LoVo (cell line): Measurements from ENCODE around the gene CD164L2.

Source experiments
- DNase-seq: peaks from one replicate; pipeline ENCODE4 v3.0.0-alpha.2; 2016; ENCODE audit warnings: low spot score

CD164L2 gene

DNA sequence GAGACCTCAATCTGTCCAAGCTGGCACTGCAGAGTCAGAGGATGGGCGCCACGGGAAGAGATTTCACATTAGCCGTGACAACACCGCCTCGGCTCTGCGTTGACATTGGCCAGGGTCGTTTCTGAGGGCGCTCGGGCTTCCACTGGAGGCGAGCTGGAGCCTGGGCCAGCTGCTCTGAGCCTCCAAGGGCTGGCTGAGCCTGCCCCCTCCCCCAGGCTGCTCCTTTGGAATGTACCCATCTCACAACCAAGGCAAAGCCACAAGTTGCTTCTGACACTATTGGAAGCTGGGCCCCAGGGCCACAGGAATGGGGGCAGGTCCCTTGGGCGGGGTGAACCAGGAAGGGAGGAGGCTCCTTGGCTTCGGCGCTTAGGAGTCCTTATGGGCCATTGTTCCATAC is 21.9 kb upstream of the CD164L2 start:
- DNase-seq, result no peak

GRCh38 chr1:27403931-27404330 is 20.8 kb upstream of the CD164L2 start:
- DNase-seq, result no peak

DNA sequence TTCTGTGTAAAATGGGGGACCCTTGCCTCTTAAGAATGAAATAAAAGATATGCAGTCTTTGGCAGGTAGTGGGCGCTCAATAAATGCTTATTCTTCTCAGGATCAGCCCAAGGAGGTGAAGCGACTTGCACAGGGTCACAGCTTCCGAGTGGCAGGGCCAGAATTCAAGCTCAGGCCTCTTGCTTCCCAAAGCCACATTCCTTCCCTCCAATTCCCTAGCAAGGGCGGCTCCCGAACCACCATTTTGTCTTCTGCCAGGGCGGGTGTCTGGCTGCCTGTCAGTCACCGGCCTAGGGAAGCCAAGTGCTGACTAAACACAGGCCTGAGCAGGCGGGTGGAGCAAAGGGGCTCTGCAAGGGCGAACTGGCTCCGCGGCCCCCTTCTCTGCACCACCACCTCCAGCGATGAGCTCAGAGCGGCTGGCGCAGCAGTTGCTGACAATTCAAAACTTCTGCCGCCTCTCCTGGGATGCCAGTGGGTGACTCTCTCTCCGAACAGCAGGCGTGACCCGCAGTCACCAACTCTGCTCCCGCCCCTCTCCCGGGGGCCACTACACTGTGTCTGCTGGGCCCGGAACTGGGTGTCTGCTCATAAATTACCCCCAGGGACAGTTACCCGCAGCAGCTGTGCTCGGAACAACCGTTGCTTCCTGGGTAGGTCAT is 20.1 kb upstream of the CD164L2 start:
- DNase-seq, result no peak

DNA sequence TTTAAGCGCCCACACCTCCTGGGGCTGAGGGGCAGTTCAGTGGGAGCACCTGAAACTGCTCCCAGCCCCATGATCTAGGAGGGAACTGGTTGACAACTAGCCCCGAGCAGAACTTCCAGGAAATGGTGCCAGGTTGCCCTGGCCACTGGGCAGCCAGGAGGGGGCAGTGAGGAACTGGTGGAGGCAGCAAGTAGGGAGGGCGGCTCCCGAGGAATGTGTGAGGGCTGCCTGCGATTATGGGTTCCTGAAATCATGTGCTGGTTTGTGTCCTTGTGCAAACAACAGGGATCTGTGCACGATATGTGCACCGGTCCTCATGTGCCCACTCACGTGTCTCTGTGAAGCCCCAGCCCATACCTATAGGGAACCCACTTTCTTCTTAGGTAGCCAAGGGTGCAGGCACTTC is 19.2 kb upstream of the CD164L2 start:
- no peak for DNase-seq

DNA sequence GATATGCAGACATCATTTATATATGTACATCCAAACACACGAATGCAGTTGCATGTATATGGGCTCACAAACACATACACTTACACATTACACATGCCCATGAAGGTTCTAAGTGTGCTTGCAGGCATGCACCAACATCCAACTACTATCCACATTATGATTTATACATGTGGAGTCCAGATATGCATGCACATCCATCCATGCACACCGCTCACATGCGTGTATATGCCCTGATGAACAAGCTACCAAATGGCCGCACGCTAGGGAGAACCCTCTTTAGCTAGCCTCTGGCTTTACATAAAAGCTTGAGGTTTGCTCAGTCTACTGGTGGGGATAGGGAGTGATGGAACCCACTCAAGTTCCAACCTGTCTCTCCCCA is 17.8 kb upstream of the CD164L2 start:
- DNase-seq, result no peak

- DNase-seq, result no peak
These were observed 17.2 kb upstream of the CD164L2 start for GRCh38 chr1:27400082-27400962.

- DNase-seq, result no peak
These were observed 16.3 kb upstream of the CD164L2 start for GRCh38 chr1:27399251-27400025.

- DNase-seq, result no peak
These were observed 15.4 kb upstream of the CD164L2 start for GRCh38 chr1:27398405-27399149.

GRCh38 chr1:27397749-27398148 is 14.6 kb upstream of the CD164L2 start:
- no peak for DNase-seq

DNA sequence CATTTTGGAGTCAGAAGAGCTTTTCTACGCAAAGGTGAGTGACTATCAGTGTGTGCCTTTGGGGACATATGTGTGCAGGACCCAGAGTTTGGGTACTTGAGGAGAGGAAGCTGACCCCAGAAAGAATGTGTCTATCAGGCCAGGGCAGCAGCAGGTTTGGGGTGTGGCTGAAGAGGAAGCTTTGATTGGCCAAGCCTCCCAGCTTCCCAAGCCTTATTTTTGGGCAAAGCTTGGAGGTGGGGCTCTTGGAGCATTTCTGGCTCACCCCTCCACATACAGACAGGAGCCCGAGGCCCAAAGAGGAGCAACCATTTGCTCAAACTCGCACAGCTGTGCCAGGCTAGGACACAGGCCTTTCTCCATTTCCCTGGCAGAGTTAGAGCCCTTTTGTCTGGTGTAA is 14.0 kb upstream of the CD164L2 start:
- no peak for DNase-seq

DNA sequence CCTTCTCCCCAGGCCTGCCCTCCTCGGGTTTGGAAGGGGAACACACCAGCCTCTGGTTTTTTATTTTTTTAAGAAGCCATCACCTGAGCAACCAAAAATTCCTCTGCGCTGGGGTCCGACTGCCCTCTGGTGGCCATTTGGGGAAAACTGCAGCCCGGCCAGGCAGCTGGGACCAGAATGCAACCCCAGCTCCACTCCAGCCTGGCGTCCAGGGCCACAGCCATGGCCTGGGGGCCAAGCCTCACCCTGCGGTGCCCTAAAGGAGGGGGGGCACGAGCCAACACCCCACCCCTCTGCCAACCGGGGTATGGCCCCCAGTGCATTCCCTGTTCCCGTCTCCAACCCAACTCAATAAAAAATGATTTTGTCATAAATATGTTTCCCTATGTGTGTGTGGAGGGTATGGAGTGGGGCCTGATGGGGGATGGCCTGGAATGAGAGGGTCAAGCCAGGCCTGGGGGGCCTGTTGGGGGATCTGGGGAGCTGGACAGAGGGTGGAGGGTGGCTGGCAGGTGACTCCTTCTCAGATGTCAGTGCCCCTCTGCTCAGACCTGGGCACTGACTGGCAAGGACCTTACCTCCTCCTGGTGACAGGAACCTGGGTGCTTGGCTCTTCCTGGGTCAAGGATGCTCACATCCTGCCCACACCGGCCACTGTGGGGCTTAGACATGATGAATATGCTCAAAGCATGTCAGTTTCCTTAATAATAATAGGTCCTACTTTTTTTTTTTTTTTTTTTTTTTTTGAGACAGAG is 12.5 kb upstream of the CD164L2 start:
- DNase-seq, result peak; percentile 66

- no peak for DNase-seq
These were observed 11.8 kb upstream of the CD164L2 start for GRCh38 chr1:27394925-27395324.

DNA sequence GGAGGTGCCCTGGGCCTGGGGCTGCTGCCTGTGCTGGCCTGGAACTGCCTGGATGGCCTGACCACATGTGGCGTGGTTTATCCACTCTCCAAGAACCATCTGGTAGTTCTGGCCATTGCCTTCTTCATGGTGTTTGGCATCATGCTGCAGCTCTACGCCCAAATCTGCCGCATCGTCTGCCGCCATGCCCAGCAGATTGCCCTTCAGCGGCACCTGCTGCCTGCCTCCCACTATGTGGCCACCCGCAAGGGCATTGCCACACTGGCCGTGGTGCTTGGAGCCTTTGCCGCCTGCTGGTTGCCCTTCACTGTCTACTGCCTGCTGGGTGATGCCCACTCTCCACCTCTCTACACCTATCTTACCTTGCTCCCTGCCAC is 11.1 kb upstream of the CD164L2 start:
- DNase-seq, result no peak

DNA sequence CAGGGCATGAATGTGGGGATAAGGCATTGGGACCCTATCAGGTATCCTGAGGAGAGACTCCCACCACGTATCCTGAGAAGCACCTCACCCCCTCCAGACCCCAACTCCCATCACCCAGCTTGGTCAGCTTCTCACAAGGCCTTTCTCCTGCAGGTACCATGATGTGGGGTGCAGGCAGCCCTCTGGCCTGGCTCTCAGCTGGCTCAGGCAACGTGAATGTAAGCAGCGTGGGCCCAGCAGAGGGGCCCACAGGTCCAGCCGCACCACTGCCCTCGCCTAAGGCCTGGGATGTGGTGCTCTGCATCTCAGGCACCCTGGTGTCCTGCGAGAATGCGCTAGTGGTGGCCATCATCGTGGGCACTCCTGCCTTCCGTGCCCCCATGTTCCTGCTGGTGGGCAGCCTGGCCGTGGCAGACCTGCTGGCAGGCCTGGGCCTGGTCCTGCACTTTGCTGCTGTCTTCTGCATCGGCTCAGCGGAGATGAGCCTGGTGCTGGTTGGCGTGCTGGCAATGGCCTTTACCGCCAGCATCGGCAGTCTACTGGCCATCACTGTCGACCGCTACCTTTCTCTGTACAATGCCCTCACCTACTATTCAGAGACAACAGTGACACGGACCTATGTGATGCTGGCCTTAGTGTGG is 10.6 kb upstream of the CD164L2 start:
- no peak for DNase-seq

DNA sequence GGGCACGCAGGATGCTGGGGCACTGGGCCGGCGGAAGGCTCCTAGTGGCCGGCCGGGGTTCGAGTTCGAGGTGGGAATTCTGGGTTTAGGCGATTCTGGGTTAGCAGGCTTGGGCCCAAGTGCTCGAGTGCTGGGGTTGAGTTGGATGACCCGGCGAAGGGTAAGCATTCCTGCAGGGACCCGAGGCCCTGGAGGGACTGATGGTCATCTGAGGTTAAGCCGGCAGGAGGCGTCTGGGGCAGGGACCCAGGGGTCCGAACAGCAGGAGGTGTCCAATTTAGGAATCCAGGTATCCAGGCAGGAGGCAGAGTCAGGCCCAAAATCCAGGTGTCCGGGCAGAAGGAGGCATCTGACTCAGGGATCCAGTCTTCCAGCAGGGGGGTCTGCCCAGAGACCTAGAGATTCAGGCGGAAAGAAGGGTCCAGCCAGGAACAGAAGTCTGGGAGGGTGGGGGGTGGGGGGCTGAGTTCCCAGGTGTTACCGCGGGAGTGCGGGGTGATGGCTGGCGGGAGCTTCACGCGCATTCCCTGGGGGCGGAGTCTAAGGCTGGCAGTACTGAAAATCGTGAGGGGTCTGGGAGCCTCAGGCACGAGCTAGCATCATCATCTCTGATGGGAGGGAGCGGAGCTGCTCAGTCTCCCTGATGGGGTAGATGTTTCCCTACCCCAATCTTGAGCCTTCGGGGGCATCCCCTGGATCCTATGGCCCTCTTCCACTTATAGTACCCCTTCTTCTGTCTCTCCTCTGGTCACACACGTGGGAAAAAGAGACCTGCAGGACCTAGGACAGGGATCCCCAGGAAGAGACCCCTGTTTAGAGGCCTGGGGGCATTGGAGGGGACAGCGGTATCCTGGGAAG is 9.9 kb upstream of the CD164L2 start:
- peak; percentile 22 for DNase-seq

DNA sequence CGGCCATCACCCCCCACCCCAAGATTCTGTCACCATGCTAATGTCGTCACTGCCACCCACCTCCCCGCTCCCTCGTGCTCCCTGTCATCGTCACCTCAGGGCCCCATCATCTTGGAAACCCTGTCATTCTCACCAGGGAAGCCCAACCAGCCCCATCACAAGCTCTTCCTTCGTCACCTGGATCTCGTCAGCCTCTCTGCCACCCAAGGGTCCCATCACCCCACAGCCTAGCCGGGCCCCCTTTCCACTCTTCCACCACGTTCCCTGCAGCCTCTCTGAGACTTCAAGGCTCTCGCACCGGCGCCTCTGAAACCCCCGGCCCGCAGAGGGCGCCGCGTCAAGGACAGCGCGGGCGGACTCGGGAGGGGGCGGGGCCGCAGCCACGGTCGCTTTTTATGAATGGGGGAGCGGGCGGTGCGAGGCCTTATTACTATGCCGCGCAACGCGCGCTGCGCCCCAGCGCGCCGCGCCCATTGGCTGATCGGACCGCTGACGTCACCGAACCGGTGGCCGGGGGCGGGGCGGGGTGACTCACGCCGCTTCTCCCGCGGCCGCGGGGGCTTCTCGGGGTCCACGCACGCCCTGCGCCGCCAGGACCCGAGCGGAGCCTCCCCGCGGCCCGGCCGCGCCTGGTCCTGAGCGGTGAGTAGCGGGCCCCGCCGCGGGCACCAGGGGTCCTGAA is 9.1 kb upstream of the CD164L2 start, which contains the start of gene GPR3:
Gene GPR3 (plus strand): TSS at position 527 of the 682 bp plus-strand sequence. CDS start 1,177 bp downstream, outside the sequence.
- DNase-seq, result peak; percentile 96

DNA sequence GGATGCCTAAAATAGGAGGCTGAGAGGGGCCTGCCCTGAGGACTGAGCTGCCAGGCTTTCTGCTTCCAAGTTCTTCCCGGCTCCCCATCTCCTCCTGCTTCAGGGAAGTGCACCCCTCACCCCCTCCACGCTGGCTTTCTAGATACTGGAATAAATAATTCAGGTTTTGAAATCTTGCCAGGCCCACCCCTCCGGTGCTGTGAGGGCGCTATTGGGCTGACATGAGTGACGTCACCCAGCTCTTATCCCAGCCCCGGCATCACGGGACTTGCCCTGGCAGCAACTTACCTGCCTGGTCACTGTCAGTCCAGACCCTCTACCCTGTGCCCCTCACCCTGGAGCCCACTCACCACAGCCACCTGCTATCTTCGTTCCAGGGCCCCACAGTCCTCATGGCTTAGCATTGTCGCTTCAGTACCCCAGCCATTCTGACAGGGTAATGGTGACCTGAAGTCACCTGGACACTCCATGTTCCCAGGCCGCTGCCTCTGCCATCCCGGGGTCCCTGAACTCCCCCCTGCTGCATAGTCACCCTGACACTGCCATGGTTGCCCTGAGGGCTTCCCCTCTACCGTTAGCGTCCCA is 8.5 kb upstream of the CD164L2 start:
- DNase-seq, result no peak

DNA sequence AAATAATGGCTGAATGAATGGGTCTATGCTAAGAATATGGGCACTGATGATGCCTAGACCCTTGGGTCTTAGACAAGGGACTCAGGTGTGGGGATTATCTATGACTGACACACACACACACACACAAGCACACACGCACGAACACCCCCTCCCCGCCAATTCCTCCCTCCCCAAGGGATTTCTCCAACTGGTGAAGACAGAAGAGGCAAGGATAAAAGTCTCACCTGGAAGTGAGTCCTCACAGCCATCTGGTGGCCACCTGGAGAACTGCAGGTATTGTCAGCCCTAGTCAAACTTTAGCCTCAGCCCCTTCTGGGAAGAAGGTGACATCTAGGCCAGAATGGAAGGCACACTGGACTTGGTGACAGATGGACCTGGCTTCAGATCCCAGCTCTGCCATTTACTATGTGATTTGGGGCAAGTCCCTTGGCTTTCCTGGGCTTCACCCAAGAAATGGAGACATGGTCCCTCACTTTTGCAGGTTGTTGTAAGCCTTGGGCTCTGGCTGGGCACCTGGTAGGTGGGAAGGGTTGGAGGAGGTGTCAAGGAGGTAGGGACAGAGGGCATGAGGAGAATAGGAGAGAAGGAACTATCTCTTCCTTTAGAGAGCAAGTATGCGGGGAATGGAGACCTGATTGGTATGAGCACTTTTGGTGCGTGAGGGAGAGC is 5.3 kb upstream of the CD164L2 start:
- DNase-seq, result peak; percentile 69
